Measurements from ENCODE around the gene PARD6B.

The PARD6B gene

GRCh38 chr20:50724112-50724725, 7.2 kb upstream of the PARD6B start:
- DNase-seq (ENCODE audit: low read depth in 2 of 2) = no peak

DNA sequence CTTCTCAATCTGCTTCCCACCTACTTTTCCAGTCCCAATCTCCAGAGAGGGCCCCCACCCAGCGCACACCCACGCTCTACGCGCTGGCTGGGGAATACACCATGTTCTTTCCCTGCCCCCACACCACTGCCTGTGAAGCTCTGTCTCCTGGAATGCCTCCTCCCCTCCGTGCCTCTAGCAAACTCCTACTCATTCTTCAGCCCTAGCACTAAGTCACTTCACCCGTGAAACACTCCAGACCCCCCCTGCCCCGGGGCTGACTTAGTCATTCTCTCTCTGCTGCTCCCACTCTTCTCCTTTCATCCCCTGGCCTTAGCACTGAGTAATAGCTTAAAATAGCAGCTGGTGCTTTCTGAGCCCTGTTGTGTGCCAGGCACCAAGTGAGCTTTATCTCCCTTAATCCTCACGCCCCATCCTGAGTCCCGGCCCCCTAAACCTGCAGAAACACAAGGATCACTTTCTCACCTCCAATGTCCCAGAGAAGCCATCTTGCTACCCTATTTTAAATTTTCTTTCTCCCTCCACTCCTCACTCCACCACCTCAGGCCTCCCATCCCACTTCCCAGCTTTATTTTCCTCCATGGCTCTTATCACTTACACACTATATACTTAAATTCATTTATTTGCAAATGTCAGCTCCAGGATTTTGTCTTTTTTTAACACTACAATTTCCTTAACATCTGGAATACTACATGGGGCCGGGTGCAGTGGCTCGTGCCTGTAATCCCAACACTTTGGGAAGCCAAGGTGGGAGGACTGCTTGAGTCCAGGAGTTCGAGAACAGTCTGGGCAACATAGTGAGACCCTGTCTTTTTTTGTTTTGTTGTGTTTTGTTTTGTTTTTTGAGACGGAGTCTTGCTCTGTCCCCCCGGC, 6.3 kb upstream of the PARD6B start:
- DNase-seq (ENCODE audit: low read depth in 2 of 2) = peak; percentile 73 to 74

GRCh38 chr20:50725724-50726005, 5.7 kb upstream of the PARD6B start:
- DNase-seq (ENCODE audit: low read depth in 2 of 2) = no peak

DNA sequence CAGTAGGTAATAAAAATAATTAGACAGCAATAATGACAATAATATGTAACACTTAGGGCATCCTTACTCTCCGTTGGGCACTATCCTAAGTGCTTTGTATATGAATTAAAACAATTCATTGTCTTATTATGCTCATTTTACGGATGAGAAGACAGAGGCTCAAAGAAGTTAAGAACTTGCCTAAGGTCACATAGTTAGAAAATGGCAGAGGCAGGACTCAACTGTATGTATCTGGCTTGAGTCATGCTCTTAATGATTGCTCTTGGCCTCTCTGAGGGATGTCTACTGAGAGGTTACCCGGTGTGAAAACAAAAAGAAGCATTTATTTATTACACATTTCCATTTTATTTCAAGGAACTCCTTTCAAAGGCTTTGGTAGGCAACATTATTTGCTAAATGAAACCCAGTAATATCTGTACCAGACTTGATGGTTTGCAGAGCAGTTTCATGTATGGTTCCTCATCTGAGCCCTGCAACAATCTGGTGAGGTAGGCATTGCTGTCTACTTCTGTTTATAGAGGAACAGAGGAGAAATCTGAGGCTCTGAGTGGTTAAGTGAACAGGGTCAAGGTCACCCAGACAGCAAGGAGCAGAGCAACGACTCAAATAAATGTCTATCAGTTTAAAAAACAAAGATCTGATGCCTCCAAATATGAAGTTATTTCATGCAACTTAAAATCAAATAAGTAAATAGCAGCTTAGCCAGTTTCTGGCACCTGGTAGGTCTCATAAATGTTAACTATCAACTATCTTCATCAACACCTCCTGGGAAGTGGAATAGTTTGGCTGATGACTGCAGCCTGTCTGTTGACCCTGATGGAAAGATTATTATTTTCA, 4.2 kb upstream of the PARD6B start:
- DNase-seq (ENCODE audit: low read depth in 2 of 2) = no peak

- no peak for DNase-seq (ENCODE audit: low read depth in 2 of 2)
Measured at GRCh38 chr20:50727792-50728485, 3.4 kb upstream of the PARD6B start.

DNA sequence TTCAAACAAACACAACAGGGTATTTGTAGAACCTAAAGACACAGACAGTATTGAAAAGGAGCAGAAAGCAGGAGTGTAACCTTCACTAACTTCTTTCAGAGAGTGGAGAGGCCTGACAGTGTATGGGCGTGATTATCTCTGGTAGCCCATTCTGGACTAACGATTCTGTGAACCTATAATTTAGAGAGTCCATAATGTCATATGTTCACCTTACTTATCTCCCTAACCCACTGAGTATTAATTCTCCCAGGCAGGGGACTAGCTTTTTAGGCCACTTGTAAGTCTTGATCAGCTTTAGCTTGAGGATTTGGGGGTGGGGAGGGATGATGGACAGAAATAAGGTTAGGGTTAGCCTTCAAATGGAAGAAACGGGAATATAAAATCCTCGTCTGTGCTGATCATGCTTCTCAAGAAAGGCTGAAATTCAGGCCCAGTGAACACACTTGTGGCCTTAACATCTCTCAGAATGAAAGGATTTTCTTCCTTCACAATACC, 2.8 kb upstream of the PARD6B start:
- DNase-seq (ENCODE audit: low read depth in 2 of 2) = no peak

- DNase-seq (ENCODE audit: low read depth in 2 of 2) = no peak
Measured at GRCh38 chr20:50728981-50729874, 2.2 kb upstream of the PARD6B start.

DNA sequence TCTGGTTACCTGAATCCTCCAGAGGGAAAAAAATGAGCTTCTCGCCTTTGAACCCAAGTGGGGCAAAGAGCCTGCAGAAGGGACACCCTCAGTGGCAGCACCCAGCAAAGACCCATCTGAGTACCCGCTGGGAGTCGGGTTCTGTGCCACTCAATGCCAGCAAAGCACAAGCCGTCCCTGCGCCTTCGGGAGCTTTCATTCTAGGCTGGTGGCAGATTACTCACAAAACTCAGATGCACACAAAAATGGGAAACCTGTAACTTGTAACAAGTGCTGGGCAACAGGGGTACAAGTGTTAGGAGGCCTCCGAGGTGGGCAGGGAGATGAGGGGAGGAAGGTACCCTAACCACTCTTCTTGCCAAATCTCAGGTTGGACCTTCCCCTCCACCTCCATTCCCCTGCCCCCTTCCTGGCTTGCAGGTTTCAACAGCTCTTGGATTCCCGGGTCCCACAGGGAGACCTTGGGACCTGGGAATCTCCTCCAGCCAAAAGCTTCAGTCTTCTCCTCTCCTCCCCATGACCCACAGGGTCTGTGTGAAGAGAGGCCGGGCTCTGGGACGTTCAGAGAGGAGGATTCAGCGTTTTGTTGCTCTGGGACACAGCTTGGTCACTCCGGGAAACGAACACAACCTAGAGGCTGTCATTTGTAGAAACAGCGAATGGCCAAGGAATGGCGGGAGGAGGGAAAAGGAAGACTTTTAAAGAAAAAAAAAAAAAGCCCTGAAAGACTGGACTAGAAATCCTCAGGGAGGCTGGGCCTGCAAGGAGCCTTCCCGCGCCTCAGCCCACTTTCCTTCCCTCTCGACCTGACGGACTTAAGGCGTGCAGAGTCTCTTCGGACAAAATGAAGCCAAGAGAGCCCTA, 1.2 kb upstream of the PARD6B start:
- DNase-seq (ENCODE audit: low read depth in 2 of 2) = no peak

DNA sequence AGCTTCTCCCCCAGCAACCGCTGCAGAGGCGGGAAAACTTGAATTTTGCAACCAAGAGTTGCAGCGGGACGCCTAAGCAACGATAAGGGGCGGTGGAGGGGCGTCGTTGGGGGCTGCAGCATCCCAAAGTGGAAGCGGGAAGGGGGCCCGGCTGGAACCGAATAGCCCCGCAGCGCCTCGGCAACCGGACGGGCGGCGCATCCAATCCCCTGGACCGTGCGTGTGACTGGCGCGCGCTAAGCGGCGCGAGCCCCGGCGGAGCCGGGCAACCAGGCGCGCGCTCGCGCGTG, 670 bp upstream of the PARD6B start:
- DNase-seq (ENCODE audit: low read depth in 2 of 2) = no peak

DNA sequence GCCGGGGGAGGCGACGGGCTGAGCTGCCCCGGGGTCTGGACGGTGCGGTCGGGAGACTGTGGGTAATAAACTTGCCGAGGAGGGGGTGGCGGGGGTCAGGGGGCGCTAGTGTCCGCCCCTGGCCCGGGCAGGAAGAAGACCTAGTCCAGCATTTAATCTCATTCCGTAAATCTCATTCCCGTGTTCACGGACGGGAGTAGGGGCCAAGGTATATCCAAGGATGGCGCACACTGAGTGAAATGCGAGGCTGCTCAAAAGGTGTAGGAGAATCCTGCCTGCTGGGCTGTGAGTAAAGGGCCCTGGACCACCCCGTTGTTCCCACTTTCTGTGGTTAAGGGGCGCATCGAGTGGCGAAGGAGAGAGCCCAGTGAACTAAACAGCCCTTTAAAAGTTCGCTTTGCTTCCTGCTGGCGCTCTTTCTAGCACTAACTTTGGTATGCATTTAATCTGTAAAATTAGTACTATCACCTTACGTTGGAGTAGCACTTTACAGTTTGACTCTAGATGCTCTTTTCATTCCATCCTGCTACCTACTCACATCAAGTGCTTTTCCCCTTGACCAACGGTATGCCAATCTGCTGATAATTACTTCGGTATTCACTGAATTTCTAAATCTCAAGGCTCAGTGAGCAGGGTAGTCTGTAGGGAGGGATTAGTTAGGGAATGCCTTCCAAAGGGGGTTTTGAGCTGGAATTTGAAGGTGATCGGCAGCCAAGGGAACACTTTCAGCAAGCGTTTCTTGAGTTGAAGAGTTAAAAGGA, 730 bp downstream of the PARD6B start:
- DNase-seq (ENCODE audit: low read depth in 2 of 2) = no peak

DNA sequence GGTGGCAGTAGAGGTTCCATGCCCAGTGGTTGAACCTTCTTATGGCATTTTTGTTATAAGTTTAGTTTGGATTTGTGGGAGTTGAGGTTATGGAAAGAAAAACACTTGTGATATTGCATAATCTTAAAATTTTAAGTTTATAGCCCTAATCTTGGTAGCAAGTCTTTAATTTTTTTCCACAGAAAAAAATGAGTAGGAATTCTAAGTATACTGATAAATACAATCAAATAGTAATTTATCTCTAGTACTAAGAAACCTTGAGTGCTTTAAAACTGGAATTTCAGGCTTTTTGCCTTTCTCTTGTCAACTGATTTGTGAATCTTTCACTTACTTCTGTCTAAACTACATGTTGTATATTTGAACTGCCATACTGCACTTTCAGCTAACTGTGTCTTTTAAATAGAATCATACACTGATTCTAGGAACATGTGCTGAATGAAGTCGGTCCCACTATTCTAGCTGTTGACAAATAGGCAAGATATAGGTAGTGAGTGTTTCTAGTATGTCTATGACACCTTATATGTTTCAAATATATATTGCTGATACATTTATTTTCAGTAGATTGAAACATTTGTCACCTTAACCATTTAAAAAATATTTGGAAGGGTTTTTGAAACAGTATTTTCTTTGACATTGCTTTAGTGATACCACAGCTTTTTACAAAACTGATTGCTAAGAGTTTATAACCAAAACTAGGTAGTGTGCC, 2.4 kb downstream of the PARD6B start:
- no peak for DNase-seq (ENCODE audit: low read depth in 2 of 2)

GRCh38 chr20:50734730-50735679, 3.6 kb downstream of the PARD6B start:
- no peak for DNase-seq (ENCODE audit: low read depth in 2 of 2)

DNA sequence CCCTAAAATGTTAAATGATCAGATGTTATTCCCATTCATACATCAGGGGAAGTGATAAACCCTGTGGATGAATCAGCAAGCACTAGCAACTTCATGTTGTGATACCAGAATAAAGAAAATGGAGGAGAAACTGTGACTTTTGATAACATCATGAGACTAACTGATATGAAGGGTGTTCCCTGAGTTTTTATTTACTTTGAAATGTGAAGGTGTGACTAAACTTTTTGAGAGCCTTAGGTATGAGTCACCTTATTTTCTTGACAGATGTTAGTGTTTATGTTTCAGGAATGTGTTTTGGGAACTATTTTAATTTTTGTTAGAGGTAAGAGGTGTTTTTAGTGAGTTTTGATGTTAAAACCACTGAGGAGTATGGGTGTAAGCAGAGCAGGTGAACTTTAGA, 4.4 kb downstream of the PARD6B start:
- no peak for DNase-seq (ENCODE audit: low read depth in 2 of 2)

GRCh38 chr20:50737352-50737751, 6.0 kb downstream of the PARD6B start:
- no peak for DNase-seq (ENCODE audit: low read depth in 2 of 2)

DNA sequence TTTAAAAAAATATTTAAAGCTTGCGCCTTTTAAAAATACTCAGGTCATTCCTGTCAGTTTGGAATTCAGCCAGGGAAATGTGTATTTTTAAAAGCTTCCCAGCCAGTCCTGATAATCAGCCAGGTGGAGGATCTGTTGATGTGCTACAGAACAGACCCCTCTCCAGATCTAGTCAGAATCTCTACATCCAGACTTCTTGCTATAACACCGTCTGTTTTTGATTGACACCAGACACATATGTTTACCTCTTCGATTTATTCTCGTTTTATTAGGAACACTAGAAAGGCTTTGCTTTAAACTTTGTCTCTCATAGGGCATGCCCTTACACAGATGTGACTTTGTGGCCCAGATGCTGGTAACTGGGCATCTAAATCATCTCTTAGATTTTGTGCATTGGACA, 11.7 kb downstream of the PARD6B start:
- no peak for DNase-seq (ENCODE audit: low read depth in 2 of 2)

GRCh38 chr20:50744143-50744792, 12.9 kb downstream of the PARD6B start:
- peak; percentile 68 to 69 for DNase-seq (ENCODE audit: low read depth in 2 of 2)

DNA sequence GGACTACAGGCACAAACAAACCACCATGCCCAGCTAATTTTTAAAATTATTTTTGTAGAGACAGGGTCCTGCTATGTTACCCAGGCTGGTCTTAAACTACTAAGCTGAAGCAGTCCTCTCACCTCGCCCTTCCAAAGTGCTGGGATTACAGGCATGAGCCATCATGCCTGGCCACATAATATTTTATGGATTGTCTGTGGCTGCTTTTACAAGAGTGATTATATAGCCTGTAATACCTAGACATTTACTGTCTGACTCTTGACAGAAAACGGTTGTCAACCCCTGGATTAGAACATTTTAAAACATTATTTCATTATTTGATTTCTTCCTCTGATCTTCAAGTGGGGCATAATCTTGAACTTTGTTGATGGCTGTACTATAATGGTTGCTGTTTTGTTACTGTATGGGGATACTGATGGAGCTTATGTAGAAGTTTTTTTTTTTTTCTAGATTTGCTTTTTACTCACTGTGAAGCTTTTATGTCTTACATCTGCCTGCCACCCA, 14.3 kb downstream of the PARD6B start:
- no peak for DNase-seq (ENCODE audit: low read depth in 2 of 2)

Data from fibroblast of skin of left quadriceps (primary cell).